ENCODE data around the gene ACADL. TPM values are rescaled to one million over a fixed set of nuclear protein-coding genes. Genes with fewer than 3 reads are reported as not detected.

Gene ACADL
- not detected in 2 replicates for total RNA-seq (2014; rRNA removed; shearing (Covaris generic))

- Histone ChIP-seq H3K36me3 (no peaks in the 10 kb centered on the region), H3K4me3 (peak within 1 kb of the TSS; percentile 32), H3K9me3 (replicated peaks) (no peaks in the 10 kb centered on the region), H3K27ac (no peak within 1 kb of the TSS), H3K27me3 (replicated peaks) (peaks cover 38% of the 10 kb centered on the region), H3K4me1 (replicated peaks) (peaks cover 12% of the 10 kb centered on the region)
- peak; percentile 30 to 46 for DNase-seq (ENCODE audit: low read depth in 1 of 2, low spot score in 2 of 2)
These were observed at the start of gene ACADL for GRCh38 chr2:210224941-210225672. Gene ACADL, minus strand, starts transcription at chr2:210225447. Its CDS starts 184 bp downstream, at chr2:210225263.

GRCh38 chr2:210271300-210271699 lies 46.1 kb upstream of the ACADL start:
- Histone ChIP-seq H3K36me3 (no peaks in the 10 kb centered on the region), H3K4me3 (no peak overlapping the region), H3K9me3 (replicated peaks) (no peaks in the 10 kb centered on the region), H3K27me3 (replicated peaks) (no peaks in the 10 kb centered on the region; the same call in 1 of the 2 replicates), H3K4me1 (replicated peaks) (no peaks in the 10 kb centered on the region), H3K27ac (no peak overlapping the region)
- no peak for DNase-seq (ENCODE audit: low read depth in 1 of 2, low spot score in 2 of 2)

- Histone ChIP-seq H3K9me3 (replicated peaks) (no peaks in the 10 kb centered on the region), H3K36me3 (no peaks in the 10 kb centered on the region), H3K27me3 (replicated peaks) (no peaks in the 10 kb centered on the region; the same call in 1 of the 2 replicates), H3K27ac (no peak overlapping the region), H3K4me1 (replicated peaks) (no peaks in the 10 kb centered on the region), H3K4me3 (no peak overlapping the region)
- no peak for DNase-seq (ENCODE audit: low read depth in 1 of 2, low spot score in 2 of 2)
These were observed 43.9 kb upstream of the ACADL start for GRCh38 chr2:210269148-210269547.

GRCh38 chr2:210268281-210268680 lies 43.0 kb upstream of the ACADL start:
- DNase-seq (ENCODE audit: low read depth in 1 of 2, low spot score in 2 of 2), result no peak
- Histone ChIP-seq H3K27ac (no peak overlapping the region), H3K4me3 (no peak overlapping the region), H3K9me3 (replicated peaks) (no peaks in the 10 kb centered on the region), H3K36me3 (no peaks in the 10 kb centered on the region), H3K4me1 (replicated peaks) (no peaks in the 10 kb centered on the region), H3K27me3 (replicated peaks) (no peaks in the 10 kb centered on the region; the same call in 1 of the 2 replicates)

GRCh38 chr2:210267698-210268097 lies 42.5 kb upstream of the ACADL start:
- H3K4me1 ChIP-seq (replicated peaks), result no peaks in the 10 kb centered on the region
- H3K27me3 ChIP-seq (replicated peaks), result no peaks in the 10 kb centered on the region; the same call in 1 of the 2 replicates
- DNase-seq (ENCODE audit: low read depth in 1 of 2, low spot score in 2 of 2), result no peak
- H3K4me3 ChIP-seq, result no peak overlapping the region
- no peaks in the 10 kb centered on the region for H3K36me3 ChIP-seq
- no peaks in the 10 kb centered on the region for H3K9me3 ChIP-seq (replicated peaks)
- no peak overlapping the region for H3K27ac ChIP-seq

- Histone ChIP-seq H3K4me1 (replicated peaks) (no peaks in the 10 kb centered on the region), H3K9me3 (replicated peaks) (no peaks in the 10 kb centered on the region), H3K27ac (no peak overlapping the region), H3K36me3 (no peaks in the 10 kb centered on the region), H3K4me3 (no peak overlapping the region), H3K27me3 (replicated peaks) (no peaks in the 10 kb centered on the region)
- no peak for DNase-seq (ENCODE audit: low read depth in 1 of 2, low spot score in 2 of 2)
These were observed 39.0 kb upstream of the ACADL start for GRCh38 chr2:210264282-210264681.

GRCh38 chr2:210263841-210264240 lies 38.6 kb upstream of the ACADL start:
- Histone ChIP-seq H3K27me3 (replicated peaks) (no peaks in the 10 kb centered on the region), H3K27ac (no peak overlapping the region), H3K36me3 (no peaks in the 10 kb centered on the region), H3K9me3 (replicated peaks) (no peaks in the 10 kb centered on the region), H3K4me3 (no peak overlapping the region), H3K4me1 (replicated peaks) (no peaks in the 10 kb centered on the region)
- no peak for DNase-seq (ENCODE audit: low read depth in 1 of 2, low spot score in 2 of 2)

GRCh38 chr2:210262036-210262435 lies 36.8 kb upstream of the ACADL start:
- H3K4me3 ChIP-seq, result no peak overlapping the region
- no peaks in the 10 kb centered on the region for H3K27me3 ChIP-seq (replicated peaks)

GRCh38 chr2:210259687-210260086 lies 34.4 kb upstream of the ACADL start:
- H3K4me3 ChIP-seq, result no peak overlapping the region
- H3K9me3 ChIP-seq (replicated peaks), result no peaks in the 10 kb centered on the region
- no peaks in the 10 kb centered on the region for H3K4me1 ChIP-seq (replicated peaks)
- no peak for DNase-seq (ENCODE audit: low read depth in 1 of 2, low spot score in 2 of 2)
- no peaks in the 10 kb centered on the region for H3K36me3 ChIP-seq
- H3K27ac ChIP-seq, result no peak overlapping the region
- no peaks in the 10 kb centered on the region; the same call in 1 of the 2 replicates for H3K27me3 ChIP-seq (replicated peaks)

More at GRCh38 chr2:210262036-210262435, 36.8 kb upstream of the ACADL start:
- H3K27ac ChIP-seq, result no peak overlapping the region
- no peaks in the 10 kb centered on the region for H3K9me3 ChIP-seq (replicated peaks)
- no peak for DNase-seq (ENCODE audit: low read depth in 1 of 2, low spot score in 2 of 2)
- H3K4me1 ChIP-seq (replicated peaks), result no peaks in the 10 kb centered on the region
- H3K36me3 ChIP-seq, result no peaks in the 10 kb centered on the region

- Histone ChIP-seq H3K9me3 (replicated peaks) (no peaks in the 10 kb centered on the region), H3K27me3 (replicated peaks) (no peaks in the 10 kb centered on the region; the same call in 1 of the 2 replicates), H3K36me3 (no peaks in the 10 kb centered on the region), H3K27ac (no peak overlapping the region), H3K4me3 (no peak overlapping the region), H3K4me1 (replicated peaks) (no peaks in the 10 kb centered on the region)
- DNase-seq (ENCODE audit: low read depth in 1 of 2, low spot score in 2 of 2), result no peak
These were observed 27.7 kb upstream of the ACADL start for GRCh38 chr2:210252699-210253606.

- Histone ChIP-seq H3K4me1 (replicated peaks) (no peaks in the 10 kb centered on the region), H3K27me3 (replicated peaks) (no peaks in the 10 kb centered on the region), H3K4me3 (no peak overlapping the region), H3K9me3 (replicated peaks) (no peaks in the 10 kb centered on the region), H3K27ac (no peak overlapping the region), H3K36me3 (no peaks in the 10 kb centered on the region)
- no peak for DNase-seq (ENCODE audit: low read depth in 1 of 2, low spot score in 2 of 2)
These were observed 25.4 kb upstream of the ACADL start for GRCh38 chr2:210250622-210251021.

GRCh38 chr2:210233487-210233886 lies 8.2 kb upstream of the ACADL start:
- H3K27me3 ChIP-seq (replicated peaks), result no peaks in the 10 kb centered on the region
- H3K4me3 ChIP-seq, result no peak overlapping the region
- DNase-seq (ENCODE audit: low read depth in 1 of 2, low spot score in 2 of 2), result no peak
- H3K27ac ChIP-seq, result no peak overlapping the region
- no peaks in the 10 kb centered on the region for H3K4me1 ChIP-seq (replicated peaks)
- H3K36me3 ChIP-seq, result no peaks in the 10 kb centered on the region
- no peaks in the 10 kb centered on the region for H3K9me3 ChIP-seq (replicated peaks)

GRCh38 chr2:210230984-210231383 lies 5.7 kb upstream of the ACADL start:
- H3K27me3 ChIP-seq (replicated peaks), result peaks cover 5% of the 10 kb centered on the region
- no peaks in the 10 kb centered on the region for H3K36me3 ChIP-seq
- H3K9me3 ChIP-seq (replicated peaks), result no peaks in the 10 kb centered on the region
- no peaks in the 10 kb centered on the region for H3K4me1 ChIP-seq (replicated peaks)
- no peak for DNase-seq (ENCODE audit: low read depth in 1 of 2, low spot score in 2 of 2)
- H3K4me3 ChIP-seq, result no peak overlapping the region
- no peak overlapping the region for H3K27ac ChIP-seq

GRCh38 chr2:210230518-210230917 lies 5.3 kb upstream of the ACADL start:
- Histone ChIP-seq H3K4me1 (replicated peaks) (peaks cover under 1% of the 10 kb centered on the region), H3K4me3 (no peak overlapping the region)
- no peak for DNase-seq (ENCODE audit: low read depth in 1 of 2, low spot score in 2 of 2)

More at GRCh38 chr2:210230518-210230917, 5.3 kb upstream of the ACADL start:
- Histone ChIP-seq H3K9me3 (replicated peaks) (no peaks in the 10 kb centered on the region), H3K27me3 (replicated peaks) (peaks cover 10% of the 10 kb centered on the region), H3K36me3 (no peaks in the 10 kb centered on the region), H3K27ac (no peak overlapping the region)
